Heart right ventricle (tissue), 16 donors: Measurements from ENCODE around the gene KCNQ5. TPM values are rescaled to one million over a fixed set of nuclear protein-coding genes. Genes with fewer than 3 reads are reported as not detected.

Experiments
- ATAC-seq, 8 donors: fragments of 200-7000 bp; cut with Tn5 transposase; one replicate each; pipeline ENCODE4 v1.9.1; 2020; ENCODE audit warnings: mild to moderate bottlenecking in 8 of 8, moderate library complexity in 8 of 8, moderate number of reproducible peaks in 1 of 8
- DNase-seq, 2 donors: peaks; one replicate each; pipeline ENCODE4 v3.0.0-alpha.2; 2020
- H3K27ac ChIP-seq, 10 donors: fragments of 200-600 bp; sonication (generic) in 2 of 10; one replicate each; pipeline versions ENCODE4 v1.5.0 to v1.8.0; 2020 to 2022; ENCODE audit warnings: mild to moderate bottlenecking in 3 of 10
- H3K27me3 ChIP-seq, 7 donors: fragments of 200-600 bp; one replicate each; pipeline ENCODE4 v1.8.0; 2021 to 2022; ENCODE audit warnings: mild to moderate bottlenecking in 2 of 7
- H3K36me3 ChIP-seq, 9 donors: fragments of 200-600 bp; sonication (generic) in 1 of 9; one replicate each; pipeline versions ENCODE4 v1.5.0 to v1.8.0; 2020 to 2022; ENCODE audit warnings: mild to moderate bottlenecking in 2 of 9
- H3K4me1 ChIP-seq, 9 donors: fragments of 200-600 bp; sonication (generic) in 1 of 9; one replicate each; pipeline versions ENCODE4 v1.5.0 to v1.8.0; 2020 to 2022; ENCODE audit warnings: mild to moderate bottlenecking in 4 of 9
- H3K4me3 ChIP-seq, 10 donors: fragments of 200-600 bp; sonication (generic) in 2 of 10; one replicate each; pipeline versions ENCODE4 v1.5.0 to v1.8.0; 2020 to 2022; ENCODE audit warnings: mild to moderate bottlenecking in 7 of 10, moderate library complexity in 2 of 10
- H3K9me3 ChIP-seq, 11 donors: fragments of 200-600 bp in 10 of 11; sonication (generic) in 2 of 11; one replicate each; pipeline versions ENCODE4 v1.5.0 to v1.8.0; 2013 to 2022; ENCODE audit warnings: mild to moderate bottlenecking in 2 of 11, control low read depth in 1 of 11, moderate library complexity in 1 of 11
- WGBS, 2 donors: extraction: QIAGEN DNeasy Blood & Tissue Kit; methylation state at CpG; one replicate each; pipeline ENCODE4 v1.1.7; 2013; ENCODE audit warnings: inconsistent platforms in 1 of 2; 5-methylcytosine and 5-hydroxymethylcytosine counted together
- intact Hi-C, 10 donors: fragments of 100-400 bp; cut with DNase I; formaldehyde crosslinking; loops; one replicate each; pipeline versions ENCODE4 v1.11.1 to v1.14.2; 2022
- polyA plus RNA-seq, 2 donors: library from polyadenylated mRNA; stranded (reverse); fragments of 200-250 nt; gene quantifications; one replicate each; pipeline ENCODE4 v1.2.3, GENCODE V29; 2013
- total RNA-seq, 10 donors: library from RNA; stranded (reverse); fragmentation: NEBNext Ultra II Directional in 3 of 10; extraction: Animal tissue kit (Norgen Biotek cat#: 25700) in 3 of 10; gene quantifications; one replicate each; pipeline versions ENCODE4 v1.2.1 to v1.2.4, GENCODE V29; 2021 to 2023
- TF ChIP-seq, protein P1 (sequence below), 9 donors: fragments of 200-600 bp; sonication (generic) in 2 of 9; IDR thresholded peaks; one replicate each; pipeline versions ENCODE4 v1.5.0 to v1.8.0; 2021 to 2022; ENCODE audit warnings: antibody characterized with exemption in 9 of 9, mild to moderate bottlenecking in 5 of 9, moderate library complexity in 1 of 9
- donor health status: Arrhythmogenic right ventricular cardiomyopathy.
- donor health status: ischemic (EF 13 %, LVEDD 7.1; RV severe dilation, severe dysfunction).
- donor health status: healthy with polysubstance abuse.
- donor health status: DM: no; HTN: yes; CAD: no.
- donor health status: DM: no; HTN: no; CAD: no.
- donor health status: ischemic (EF 25% LVEDD 6.9; RV normal size, moderate dysfunction).
- donor health status: ischemic (EF 25% LVEDD 5.7; RV mildly dilated, moderate dysfunction).
- donor health status: healthy.
- donor health status: DM: yes; HTN: yes; CAD: no.
- donor health status: Ischemic cardiomyopathy.
- donor health status: ischemic (EF 35%, LVEDD 5.7; RV mildly dilated, moderate dysfunction).
- donor health status: nonischemic (EF 11% LVEDD 7.7; RV severe dilation, severe dysfunction).
- donor health status: DM: yes; HTN: yes; CAD: no.
- donor health status: PGD.
- donor health status: ischemic (EF 29% LVEDD 5.4; RV normal size, mild dysfunction).
- donor health status: nonischemic (EF 23%, LVEDD 6.1; RV moderate dilation, normal function).

Gene KCNQ5
- total and polyA plus RNA-seq, 12 donors: under 0.01 to 0.15 (median 0.12) TPM; not detected in 9

GRCh38 chr6:73041051-73041450 lies 419.2 kb downstream of the KCNQ5 start:
- ATAC-seq (no peak), DNase-seq (no peak)
- TF ChIP-seq, protein P1, sequence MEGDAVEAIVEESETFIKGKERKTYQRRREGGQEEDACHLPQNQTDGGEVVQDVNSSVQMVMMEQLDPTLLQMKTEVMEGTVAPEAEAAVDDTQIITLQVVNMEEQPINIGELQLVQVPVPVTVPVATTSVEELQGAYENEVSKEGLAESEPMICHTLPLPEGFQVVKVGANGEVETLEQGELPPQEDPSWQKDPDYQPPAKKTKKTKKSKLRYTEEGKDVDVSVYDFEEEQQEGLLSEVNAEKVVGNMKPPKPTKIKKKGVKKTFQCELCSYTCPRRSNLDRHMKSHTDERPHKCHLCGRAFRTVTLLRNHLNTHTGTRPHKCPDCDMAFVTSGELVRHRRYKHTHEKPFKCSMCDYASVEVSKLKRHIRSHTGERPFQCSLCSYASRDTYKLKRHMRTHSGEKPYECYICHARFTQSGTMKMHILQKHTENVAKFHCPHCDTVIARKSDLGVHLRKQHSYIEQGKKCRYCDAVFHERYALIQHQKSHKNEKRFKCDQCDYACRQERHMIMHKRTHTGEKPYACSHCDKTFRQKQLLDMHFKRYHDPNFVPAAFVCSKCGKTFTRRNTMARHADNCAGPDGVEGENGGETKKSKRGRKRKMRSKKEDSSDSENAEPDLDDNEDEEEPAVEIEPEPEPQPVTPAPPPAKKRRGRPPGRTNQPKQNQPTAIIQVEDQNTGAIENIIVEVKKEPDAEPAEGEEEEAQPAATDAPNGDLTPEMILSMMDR (IDR thresholded peaks at IDR 0.05): no peak
- Histone ChIP-seq H3K27ac (no peak overlapping the region), H3K36me3 (no peaks in the 10 kb centered on the region), H3K4me1 (no peaks in the 10 kb centered on the region), H3K9me3 (peaks cover 0 to 25% (median 0%) of the 10 kb centered on the region in 11 donors), H3K27me3 (no peaks in the 10 kb centered on the region), H3K4me3 (no peak overlapping the region)
- intact Hi-C loops: no loop called here
- WGBS, 2 donors: 70 to 72% methylated on average over 3 of the region's 3 CpGs

GRCh38 chr6:73042892-73043291 lies 421.0 kb downstream of the KCNQ5 start:
- ATAC-seq: no peak

GRCh38 chr6:73043446-73043845 lies 421.6 kb downstream of the KCNQ5 start:
- Histone ChIP-seq H3K4me3 (no peak overlapping the region), H3K4me1 (no peaks in the 10 kb centered on the region), H3K9me3 (peaks cover 0 to 24% (median 0%) of the 10 kb centered on the region in 11 donors), H3K27me3 (no peaks in the 10 kb centered on the region), H3K27ac (no peak overlapping the region), H3K36me3 (no peaks in the 10 kb centered on the region)
- WGBS, 2 donors: 67 to 72% methylated on average over 1 of the region's 1 CpG
- TF ChIP-seq, protein P1 (IDR thresholded peaks at IDR 0.05): no peak
- no peak for DNase-seq
- intact Hi-C loops: no loop called here
- no peak for ATAC-seq

More at GRCh38 chr6:73042892-73043291, 421.0 kb downstream of the KCNQ5 start:
- peaks cover 0 to 25% (median 0%) of the 10 kb centered on the region in 11 donors for H3K9me3 ChIP-seq
- H3K27me3 ChIP-seq: no peaks in the 10 kb centered on the region
- H3K4me1 ChIP-seq: no peaks in the 10 kb centered on the region
- TF ChIP-seq, protein P1 (IDR thresholded peaks at IDR 0.05): no peak
- no peak overlapping the region for H3K27ac ChIP-seq
- H3K4me3 ChIP-seq: no peak overlapping the region
- 84 to 94% methylated on average over 1 of the region's 1 CpG for WGBS, 2 donors
- intact Hi-C loops: no loop called here
- no peaks in the 10 kb centered on the region for H3K36me3 ChIP-seq
- DNase-seq: no peak

DNA sequence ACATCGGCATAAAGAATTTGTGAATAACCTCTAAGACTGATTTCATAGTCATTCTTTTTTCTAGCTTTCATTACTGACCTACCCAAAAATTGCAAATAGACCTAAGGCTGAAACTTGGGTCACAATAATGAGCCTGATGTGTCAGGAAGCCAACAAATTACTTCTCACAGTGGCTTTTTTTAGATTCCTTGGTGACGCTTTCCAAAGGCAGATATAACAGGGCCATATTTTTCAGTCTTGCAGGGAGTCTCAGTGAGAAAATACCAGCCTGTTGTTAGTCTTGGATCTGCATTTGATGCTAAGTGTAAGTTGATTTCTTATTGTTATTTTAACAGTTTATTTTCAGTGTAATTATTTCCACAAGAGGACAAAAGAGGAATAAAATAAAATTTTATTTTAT lies 423.7 kb downstream of the KCNQ5 start:
- Histone ChIP-seq H3K36me3 (no peaks in the 10 kb centered on the region), H3K4me1 (no peaks in the 10 kb centered on the region), H3K4me3 (no peak overlapping the region), H3K9me3 (peaks cover 0 to 7% (median 0%) of the 10 kb centered on the region in 11 donors), H3K27me3 (no peaks in the 10 kb centered on the region), H3K27ac (no peak overlapping the region)
- no peak for DNase-seq
- intact Hi-C loops: no loop called here
- 59 to 61% methylated on average over 2 of the region's 2 CpGs for WGBS, 2 donors
- TF ChIP-seq, protein P1 (IDR thresholded peaks at IDR 0.05): no peak
- ATAC-seq: no peak
